Neural progenitor cell (in vitro differentiated cells): ENCODE measurements around the gene ATE1.

ENCODE experiments used
- EZH2 ChIP-seq: fragments of 200-600 bp; sonication (generic); IDR thresholded peaks from 2 replicates; pipeline ENCODE4 v1.6.1; 2017; ENCODE audit warnings: antibody characterized with exemption, mild to moderate bottlenecking, moderate library complexity
- EZH2phosphoT487 ChIP-seq: fragments of 200-600 bp; sonication (generic); IDR thresholded peaks from 2 replicates; pipeline ENCODE4 v1.6.1; 2017; ENCODE audit warnings: antibody characterized with exemption
- TF ChIP-seq, protein P1 (sequence below): fragments of 200-600 bp; sonication (generic); IDR thresholded peaks from 2 replicates; pipeline ENCODE4 v1.5.1; 2017; ENCODE audit warnings: antibody characterized with exemption, mild to moderate bottlenecking

DNA sequence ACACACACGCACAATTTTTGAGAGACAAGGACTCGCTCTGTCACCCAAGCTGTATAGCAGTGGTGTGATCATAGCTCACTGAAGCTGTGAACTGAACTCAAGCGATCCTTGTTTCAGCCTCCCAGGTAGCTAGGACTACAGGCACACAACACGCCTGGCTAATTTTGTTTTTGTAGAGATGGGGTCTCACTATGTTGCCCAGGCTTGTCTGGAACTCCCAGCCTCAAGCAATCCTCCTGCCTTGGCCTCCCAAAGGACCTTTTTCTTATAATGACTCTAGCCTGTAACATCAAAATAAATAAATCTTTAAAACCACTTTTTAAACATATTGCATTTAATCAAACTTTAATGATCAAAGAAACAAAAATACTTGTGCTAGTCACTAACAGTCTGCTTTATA is 188.7 kb downstream of the ATE1 start:
- TF ChIP-seq, protein P1, sequence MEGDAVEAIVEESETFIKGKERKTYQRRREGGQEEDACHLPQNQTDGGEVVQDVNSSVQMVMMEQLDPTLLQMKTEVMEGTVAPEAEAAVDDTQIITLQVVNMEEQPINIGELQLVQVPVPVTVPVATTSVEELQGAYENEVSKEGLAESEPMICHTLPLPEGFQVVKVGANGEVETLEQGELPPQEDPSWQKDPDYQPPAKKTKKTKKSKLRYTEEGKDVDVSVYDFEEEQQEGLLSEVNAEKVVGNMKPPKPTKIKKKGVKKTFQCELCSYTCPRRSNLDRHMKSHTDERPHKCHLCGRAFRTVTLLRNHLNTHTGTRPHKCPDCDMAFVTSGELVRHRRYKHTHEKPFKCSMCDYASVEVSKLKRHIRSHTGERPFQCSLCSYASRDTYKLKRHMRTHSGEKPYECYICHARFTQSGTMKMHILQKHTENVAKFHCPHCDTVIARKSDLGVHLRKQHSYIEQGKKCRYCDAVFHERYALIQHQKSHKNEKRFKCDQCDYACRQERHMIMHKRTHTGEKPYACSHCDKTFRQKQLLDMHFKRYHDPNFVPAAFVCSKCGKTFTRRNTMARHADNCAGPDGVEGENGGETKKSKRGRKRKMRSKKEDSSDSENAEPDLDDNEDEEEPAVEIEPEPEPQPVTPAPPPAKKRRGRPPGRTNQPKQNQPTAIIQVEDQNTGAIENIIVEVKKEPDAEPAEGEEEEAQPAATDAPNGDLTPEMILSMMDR = no peak
- TF ChIP-seq EZH2phosphoT487 (no peak), EZH2 (no peak)
